ENCODE measurements around the gene TMTC2.
"Not testable (repeated sequence)": the region's sequence is repeated elsewhere in the genome, so short reads cannot be mapped to it uniquely, and the experiment has no call there.

TMTC2 gene

DNA sequence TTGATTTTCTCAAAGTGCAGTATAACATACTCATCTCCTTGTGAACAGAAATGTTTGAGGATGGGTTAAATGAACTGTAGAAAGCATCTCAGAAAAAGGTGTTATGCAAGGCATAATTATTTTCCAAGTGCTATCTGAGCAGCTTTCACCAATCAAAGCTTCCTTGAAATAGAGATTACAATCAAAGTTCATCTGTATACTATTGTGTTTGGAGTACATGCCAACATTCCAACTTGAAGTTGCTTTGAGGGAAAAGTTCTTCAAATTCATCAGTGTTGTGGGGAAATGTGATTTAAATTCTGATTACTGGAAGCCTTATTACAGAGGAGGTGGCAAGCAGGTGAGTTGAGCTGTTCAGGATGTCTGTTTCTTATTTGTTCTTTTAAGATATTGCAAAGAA, 68.2 kb downstream of the TMTC2 start:
- CTCF ChIA-PET, result interaction anchor here (1.2 to 2.7 kb wide), 2 partner anchors 10 to 69 kb away, joined by 3 to 8 read pairs; partner anchors contain the start of gene TMTC2
- POLR2A ChIA-PET, result no interaction called here
- DNase-seq (ENCODE audit: extremely low spot score), result no peak
- TF ChIP-seq, protein P1, sequence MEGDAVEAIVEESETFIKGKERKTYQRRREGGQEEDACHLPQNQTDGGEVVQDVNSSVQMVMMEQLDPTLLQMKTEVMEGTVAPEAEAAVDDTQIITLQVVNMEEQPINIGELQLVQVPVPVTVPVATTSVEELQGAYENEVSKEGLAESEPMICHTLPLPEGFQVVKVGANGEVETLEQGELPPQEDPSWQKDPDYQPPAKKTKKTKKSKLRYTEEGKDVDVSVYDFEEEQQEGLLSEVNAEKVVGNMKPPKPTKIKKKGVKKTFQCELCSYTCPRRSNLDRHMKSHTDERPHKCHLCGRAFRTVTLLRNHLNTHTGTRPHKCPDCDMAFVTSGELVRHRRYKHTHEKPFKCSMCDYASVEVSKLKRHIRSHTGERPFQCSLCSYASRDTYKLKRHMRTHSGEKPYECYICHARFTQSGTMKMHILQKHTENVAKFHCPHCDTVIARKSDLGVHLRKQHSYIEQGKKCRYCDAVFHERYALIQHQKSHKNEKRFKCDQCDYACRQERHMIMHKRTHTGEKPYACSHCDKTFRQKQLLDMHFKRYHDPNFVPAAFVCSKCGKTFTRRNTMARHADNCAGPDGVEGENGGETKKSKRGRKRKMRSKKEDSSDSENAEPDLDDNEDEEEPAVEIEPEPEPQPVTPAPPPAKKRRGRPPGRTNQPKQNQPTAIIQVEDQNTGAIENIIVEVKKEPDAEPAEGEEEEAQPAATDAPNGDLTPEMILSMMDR (IDR thresholded peaks at IDR 0.05; ENCODE audit: control extremely low read depth, extremely low read depth, low read depth, missing control alignments), result no peak

DNA sequence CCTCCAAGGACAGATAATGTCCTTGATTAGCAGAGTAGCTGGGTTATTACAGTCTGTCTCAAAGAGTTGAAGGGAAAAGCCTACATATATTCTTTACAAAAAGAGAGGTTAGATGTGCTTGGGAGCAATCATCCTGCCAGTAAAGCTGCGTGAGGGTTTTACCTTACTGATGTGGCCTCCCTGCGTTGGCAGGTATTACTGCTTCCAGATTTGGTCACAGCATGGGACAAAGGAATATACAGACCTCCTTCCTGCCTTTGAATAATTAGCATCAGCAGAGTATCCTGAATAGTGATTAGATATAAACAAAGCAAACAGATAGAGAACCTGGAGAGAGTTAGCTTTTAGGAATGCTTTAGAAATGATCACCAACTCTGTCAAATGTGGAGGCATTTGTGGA, 69.6 kb downstream of the TMTC2 start:
- ChIA-PET CTCF (interaction anchor here (0.8 kb wide), 1 partner anchor 28 kb away, joined by 3 read pairs; no protein-coding TSS in a partner anchor), POLR2A (no interaction called here)
- no peak for DNase-seq (ENCODE audit: extremely low spot score)
- TF ChIP-seq, protein P1 (IDR thresholded peaks at IDR 0.05; ENCODE audit: control extremely low read depth, extremely low read depth, low read depth, missing control alignments), result no peak

DNA sequence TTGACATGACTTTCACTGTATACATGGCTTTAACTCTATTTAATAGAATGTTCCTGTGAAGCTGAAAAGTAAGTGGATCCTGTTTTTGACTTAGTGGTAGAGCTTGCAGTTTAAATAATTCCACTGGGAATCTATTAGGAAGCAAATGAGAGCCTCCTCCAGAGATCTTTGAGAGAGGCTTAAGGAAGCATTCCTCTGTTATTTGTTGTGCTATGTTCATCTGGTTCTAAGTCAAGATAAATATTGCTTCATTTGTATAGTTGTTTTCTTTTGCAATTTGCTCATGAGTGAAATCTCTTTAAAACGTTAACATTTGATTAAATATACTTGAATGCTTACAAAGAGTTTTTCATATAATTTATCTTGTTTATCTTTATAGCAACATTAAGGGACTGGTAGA, 70.4 kb downstream of the TMTC2 start:
- no peak for DNase-seq (ENCODE audit: extremely low spot score)
- TF ChIP-seq, protein P1 (IDR thresholded peaks at IDR 0.05; ENCODE audit: control extremely low read depth, extremely low read depth, low read depth, missing control alignments), result no peak
- CTCF ChIA-PET, result no interaction called here
- POLR2A ChIA-PET, result no interaction called here

DNA sequence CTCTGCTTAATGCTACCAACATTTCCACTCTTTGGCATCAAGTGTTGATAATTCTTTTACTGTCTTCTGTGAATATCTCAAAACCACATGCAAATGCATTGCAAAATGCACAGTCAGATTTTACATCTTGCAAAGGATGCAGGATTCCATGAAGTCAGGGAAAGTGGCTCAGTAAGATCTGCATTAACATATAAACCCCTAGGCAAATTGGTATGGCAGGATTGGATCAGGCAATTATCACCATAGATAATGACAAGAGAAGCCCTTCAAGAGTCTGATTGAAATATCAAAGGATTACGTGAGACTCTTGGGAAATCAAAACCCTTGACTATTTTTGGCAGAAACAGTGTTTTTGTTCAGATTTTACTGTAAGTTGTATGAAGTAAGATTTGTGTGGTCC, 71.0 kb downstream of the TMTC2 start:
- POLR2A ChIA-PET, result no interaction called here
- DNase-seq (ENCODE audit: extremely low spot score), result no peak
- TF ChIP-seq, protein P1 (IDR thresholded peaks at IDR 0.05; ENCODE audit: control extremely low read depth, extremely low read depth, low read depth, missing control alignments), result no peak
- CTCF ChIA-PET, result interaction anchor here (1.0 to 3.0 kb wide), 3 partner anchors 10 to 1068 kb away, joined by 3 to 10 read pairs (median 3); no protein-coding TSS in a partner anchor

DNA sequence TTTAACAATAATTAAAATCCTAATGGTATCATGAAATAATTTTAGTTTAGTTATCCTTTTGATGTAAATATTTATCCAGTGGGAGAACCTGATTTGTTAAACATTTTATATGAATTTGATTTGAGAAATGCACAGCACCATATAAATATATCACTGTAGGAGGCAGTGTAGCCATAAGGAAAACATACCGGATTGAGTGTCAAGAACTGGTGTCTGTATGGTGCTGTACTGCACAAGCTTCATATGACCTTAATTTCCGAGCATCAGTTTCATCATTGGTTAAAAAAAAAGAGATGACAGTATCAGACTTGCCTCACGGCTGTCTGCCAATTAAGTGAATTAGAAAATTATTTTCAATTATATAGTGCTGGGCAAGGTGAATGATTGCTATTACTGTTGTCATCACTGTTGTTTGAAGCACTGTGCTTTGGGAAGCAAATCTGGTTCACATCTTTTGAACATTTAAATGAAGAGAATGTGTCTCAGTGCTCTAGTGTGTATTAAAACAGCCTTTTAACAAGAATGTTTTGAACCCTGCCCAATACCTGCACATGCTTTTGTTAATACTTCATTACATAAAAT, 72.1 kb downstream of the TMTC2 start:
- ChIA-PET POLR2A (no interaction called here), CTCF (interaction anchor here (1.0 to 3.0 kb wide), 4 partner anchors 9 to 1067 kb away, joined by 3 to 10 read pairs (median 3); no protein-coding TSS in a partner anchor)
- no peak for DNase-seq (ENCODE audit: extremely low spot score)
- TF ChIP-seq, protein P1 (IDR thresholded peaks at IDR 0.05; ENCODE audit: control extremely low read depth, extremely low read depth, low read depth, missing control alignments), result no peak

DNA sequence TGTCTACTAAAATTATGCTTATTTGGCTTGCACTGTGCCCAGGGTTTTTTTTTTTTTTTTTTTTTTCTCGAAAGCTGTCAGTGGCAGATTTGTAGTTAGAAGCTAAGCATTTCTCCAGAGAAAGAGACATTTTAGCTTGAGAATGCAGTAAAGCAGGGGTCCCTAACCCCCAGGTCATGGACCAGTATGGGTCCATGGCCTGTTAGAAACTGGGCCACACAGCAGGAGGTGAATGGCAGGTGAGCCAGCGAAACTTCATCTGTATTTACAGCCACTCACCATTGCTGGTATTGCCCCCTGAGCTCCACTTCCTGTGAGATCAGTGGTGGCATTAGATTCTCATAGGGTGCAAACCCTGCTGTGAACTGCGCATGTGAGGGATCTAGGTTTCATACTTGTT, 73.7 kb downstream of the TMTC2 start:
- TF ChIP-seq, protein P1 (IDR thresholded peaks at IDR 0.05; ENCODE audit: control extremely low read depth, extremely low read depth, low read depth, missing control alignments), result no peak
- ChIA-PET CTCF (interaction anchor here (0.7 to 3.0 kb wide), 5 partner anchors 7 to 75 kb away, joined by 3 to 10 read pairs (median 3); no protein-coding TSS in a partner anchor), POLR2A (no interaction called here)
- no peak for DNase-seq (ENCODE audit: extremely low spot score)

DNA sequence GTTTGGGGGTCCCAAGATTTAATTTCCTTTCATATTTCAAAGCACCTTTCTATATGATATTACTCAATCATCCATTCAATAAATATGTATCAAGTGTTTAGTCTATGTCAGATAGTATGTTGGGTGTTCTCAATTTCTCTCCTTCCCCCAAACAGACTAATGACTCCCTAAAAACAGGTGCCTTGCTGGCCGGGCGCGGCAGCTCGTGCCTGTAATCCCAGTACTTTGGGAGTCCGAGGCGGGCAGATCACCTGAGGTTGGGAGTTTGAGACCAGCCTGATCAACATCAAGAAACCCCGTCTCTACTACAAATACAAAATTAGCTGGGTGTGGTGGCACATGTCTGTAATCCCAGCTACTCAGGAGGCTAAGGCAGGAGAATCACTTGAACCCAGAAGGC, 78.5 kb downstream of the TMTC2 start:
- DNase-seq (ENCODE audit: extremely low spot score); POLR2A ChIA-PET: not testable (repeated sequence)
- CTCF ChIA-PET, result interaction anchor here (0.8 to 2.8 kb wide), 3 partner anchors 11 to 80 kb away, joined by 3 to 8 read pairs (median 3); no protein-coding TSS in a partner anchor

All from GM10248 (cell line).